ENCODE data around the gene KCNK1.

The KCNK1 gene

GRCh38 chr1:233613252-233614172 is at the start of gene KCNK1:
TSS of gene KCNK1 (plus strand) at chr1:233614106. CDS start at chr1:233614172, 66 bp downstream.
- peak; percentile 35 for DNase-seq (ENCODE audit: low read depth)

- no peak for DNase-seq (ENCODE audit: low read depth)
These were observed 48.6 kb upstream of the KCNK1 start for GRCh38 chr1:233565313-233565712.

- no peak for DNase-seq (ENCODE audit: low read depth)
These were observed 47.0 kb upstream of the KCNK1 start for GRCh38 chr1:233566886-233567285.

- DNase-seq (ENCODE audit: low read depth) = no peak
These were observed 44.3 kb upstream of the KCNK1 start for GRCh38 chr1:233569636-233570035.

GRCh38 chr1:233570216-233570615 is 43.7 kb upstream of the KCNK1 start:
- no peak for DNase-seq (ENCODE audit: low read depth)

GRCh38 chr1:233570706-233571105 is 43.2 kb upstream of the KCNK1 start:
- no peak for DNase-seq (ENCODE audit: low read depth)

- DNase-seq (ENCODE audit: low read depth) = no peak
These were observed 41.0 kb upstream of the KCNK1 start for GRCh38 chr1:233572896-233573295.

GRCh38 chr1:233575450-233575849 is 38.5 kb upstream of the KCNK1 start:
- no peak for DNase-seq (ENCODE audit: low read depth)

- no peak for DNase-seq (ENCODE audit: low read depth)
These were observed 31.5 kb upstream of the KCNK1 start for GRCh38 chr1:233582439-233582838.

GRCh38 chr1:233584376-233584775 is 29.5 kb upstream of the KCNK1 start:
- DNase-seq (ENCODE audit: low read depth) = no peak

GRCh38 chr1:233584931-233585330 is 29.0 kb upstream of the KCNK1 start:
- no peak for DNase-seq (ENCODE audit: low read depth)

GRCh38 chr1:233586301-233586700 is 27.6 kb upstream of the KCNK1 start:
- DNase-seq (ENCODE audit: low read depth) = no peak

- DNase-seq (ENCODE audit: low read depth) = no peak
These were observed 26.7 kb upstream of the KCNK1 start for GRCh38 chr1:233587196-233587595.

- no peak for DNase-seq (ENCODE audit: low read depth)
These were observed 25.7 kb upstream of the KCNK1 start for GRCh38 chr1:233587958-233588799.

- DNase-seq (ENCODE audit: low read depth) = peak; percentile 32
These were observed 16.4 kb upstream of the KCNK1 start for GRCh38 chr1:233597489-233597901.

- no peak for DNase-seq (ENCODE audit: low read depth)
These were observed 14.9 kb upstream of the KCNK1 start for GRCh38 chr1:233598891-233599541.

GRCh38 chr1:233599542-233600073 is 14.3 kb upstream of the KCNK1 start:
- DNase-seq (ENCODE audit: low read depth) = no peak

- DNase-seq (ENCODE audit: low read depth) = no peak
These were observed 13.4 kb upstream of the KCNK1 start for GRCh38 chr1:233600488-233600887.

- DNase-seq (ENCODE audit: low read depth) = peak; percentile 45
These were observed 10.4 kb upstream of the KCNK1 start for GRCh38 chr1:233603478-233603877.

- DNase-seq (ENCODE audit: low read depth) = no peak
These were observed 8.7 kb upstream of the KCNK1 start for GRCh38 chr1:233605205-233605604.

- no peak for DNase-seq (ENCODE audit: low read depth)
These were observed 7.1 kb upstream of the KCNK1 start for GRCh38 chr1:233606813-233607212.
